Activated CD8-positive, alpha-beta T cell treated with anti-CD3 and anti-CD28 coated beads, Interleukin-2, amount 10 ng/mL, durations not matched to agents 7 days and 5 days (primary cell): ENCODE measurements around the gene EXOC6B. TPM values are rescaled to one million over a fixed set of nuclear protein-coding genes. Genes with fewer than 3 reads are reported as not detected.

Experiments used
- ATAC-seq: fragments of 150-1000 bp; cut with Tn5 transposase; one replicate; pipeline ENCODE4 v1.10.0; 2021; ENCODE audit warnings: moderate library complexity
- CTCF ChIA-PET: fragments of 350-600 bp; sonication (Branson Sonifier 250); formaldehyde crosslinking; loops from one replicate; lab custom pipeline; 2021; ENCODE audit warnings: antibody characterized with exemption; lab: Charles Lee
- POLR2A ChIA-PET: fragments of 350-600 bp; sonication (Branson Sonifier 250); formaldehyde crosslinking; loops from one replicate; lab custom pipeline; 2021; ENCODE audit warnings: antibody characterized with exemption; lab: Charles Lee
- DNase-seq: peaks from one replicate; pipeline ENCODE4 v3.0.0-alpha.2; 2020
- H3K27ac Mint-ChIP-seq: one replicate; pipeline ENCODE4 v1.8.0; 2021; ENCODE audit warnings: mild to moderate bottlenecking, mixed read lengths
- H3K27me3 Mint-ChIP-seq: one replicate; pipeline ENCODE4 v1.8.0; 2021; ENCODE audit warnings: low read depth, mixed read lengths
- H3K36me3 Mint-ChIP-seq: one replicate; pipeline ENCODE4 v1.8.0; 2021; ENCODE audit warnings: low read depth, mixed read lengths
- H3K4me1 Mint-ChIP-seq: one replicate; pipeline ENCODE4 v1.8.0; 2021; ENCODE audit warnings: low read depth, mixed read lengths
- H3K4me3 Mint-ChIP-seq: one replicate; pipeline ENCODE4 v1.8.0; 2021; ENCODE audit warnings: mild to moderate bottlenecking, mixed read lengths
- H3K9me3 Mint-ChIP-seq: one replicate; pipeline ENCODE4 v1.8.0; 2022; ENCODE audit warnings: mixed read lengths; ENCODE audit not compliant: insufficient read depth
- total RNA-seq, 2 experiments: library from RNA; stranded (reverse); gene quantifications; one replicate each; pipeline ENCODE4 v1.2.3, GENCODE V29; 2021

EXOC6B gene
- total RNA-seq, 2 experiments from 2014 or later, result 17.8 to 18.8 TPM

DNA sequence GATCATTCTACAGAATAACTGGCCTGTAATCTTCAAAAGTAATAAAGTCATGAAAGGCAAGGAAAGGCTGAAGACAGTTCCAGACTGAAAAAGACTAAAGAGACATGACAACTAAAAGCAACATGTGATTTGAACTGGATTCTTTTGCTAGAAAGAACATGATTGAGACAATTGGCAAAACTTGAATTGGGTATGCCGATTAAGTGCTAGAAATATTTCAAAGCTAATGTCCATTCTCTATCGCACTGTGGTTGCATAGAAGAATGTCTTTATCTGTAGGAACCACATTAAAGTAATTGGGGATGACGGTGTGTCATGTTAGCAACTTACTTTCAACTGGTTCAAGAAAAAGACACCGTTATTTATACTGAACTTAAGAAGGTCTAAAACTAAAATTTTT, 98.5 kb downstream of the EXOC6B start:
- no peaks in the 10 kb centered on the region for H3K4me1 Mint-ChIP-seq
- no peak for DNase-seq
- H3K36me3 Mint-ChIP-seq, result no peaks in the 10 kb centered on the region
- no peaks in the 10 kb centered on the region for H3K27me3 Mint-ChIP-seq
- H3K4me3 Mint-ChIP-seq, result no peak overlapping the region
- no peak for ATAC-seq
- no peak overlapping the region for H3K27ac Mint-ChIP-seq
- ChIA-PET CTCF (no interaction called here), POLR2A (interaction anchor here (0.6 kb wide), 1 partner anchor 12 kb away, joined by 3 read pairs; no protein-coding TSS in a partner anchor)
- no peaks in the 10 kb centered on the region for H3K9me3 Mint-ChIP-seq

DNA sequence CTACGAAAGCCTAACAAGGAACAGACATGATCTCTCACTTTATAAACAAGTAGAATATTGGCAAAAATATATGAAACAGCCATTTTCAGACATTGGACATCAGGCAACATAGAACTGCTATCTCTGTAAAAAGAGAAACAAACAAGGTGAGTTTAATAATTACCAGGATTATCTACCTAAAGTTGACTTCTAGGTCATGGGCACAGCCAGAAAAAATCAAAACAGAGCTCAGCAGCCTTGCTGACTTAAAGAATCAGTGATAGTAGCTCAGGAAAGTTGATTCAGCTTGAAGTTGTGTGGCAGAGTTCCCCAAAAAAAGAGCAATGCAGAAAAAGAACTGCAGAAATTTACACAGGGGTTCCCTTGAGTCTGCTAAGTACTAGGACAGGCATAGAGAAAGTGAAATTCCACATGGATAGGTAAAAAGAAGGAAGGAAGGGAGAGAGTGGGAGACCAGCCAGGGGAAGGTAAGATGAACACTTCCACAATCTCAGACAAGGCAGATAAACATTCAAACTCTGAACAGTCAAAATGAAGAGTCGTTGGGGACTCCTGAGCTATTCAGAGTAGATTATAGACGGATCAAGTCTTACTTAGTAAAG, 102.0 kb downstream of the EXOC6B start:
- Mint-ChIP-seq H3K27me3 (no peaks in the 10 kb centered on the region), H3K4me3 (no peak overlapping the region), H3K9me3 (no peaks in the 10 kb centered on the region), H3K4me1 (no peaks in the 10 kb centered on the region), H3K36me3 (no peaks in the 10 kb centered on the region), H3K27ac (no peak overlapping the region)
- ATAC-seq (no peak), DNase-seq (no peak)
- POLR2A ChIA-PET, result no interaction called here
- CTCF ChIA-PET, result interaction anchor here (1.3 kb wide), 1 partner anchor 138 kb away, joined by 4 read pairs; no protein-coding TSS in a partner anchor

DNA sequence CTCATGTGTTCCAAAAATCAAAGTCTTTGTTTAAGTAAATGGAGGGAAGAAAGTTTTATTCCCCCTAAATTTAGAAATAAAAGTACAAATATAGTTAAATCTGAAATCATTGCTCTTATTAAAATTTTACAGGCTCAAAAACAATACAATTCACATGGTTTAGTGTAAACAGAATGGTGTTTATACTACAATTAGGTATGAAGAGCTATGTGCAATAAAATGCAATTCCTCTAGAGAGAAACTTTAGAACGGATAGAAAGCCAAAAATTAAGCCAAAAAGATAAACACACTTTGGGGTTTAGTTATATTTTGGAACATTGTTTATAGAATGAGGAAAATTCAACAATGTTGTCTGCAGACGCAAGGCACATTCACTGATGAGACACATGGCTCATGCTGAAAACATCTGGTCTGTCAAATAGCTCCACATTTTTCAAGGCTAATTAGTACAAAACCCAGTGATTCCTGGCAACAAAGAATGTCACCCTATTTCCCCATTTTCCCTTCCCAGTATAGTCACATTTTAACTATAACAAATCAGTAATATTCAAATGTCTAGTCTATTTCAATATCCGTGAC, 103.3 kb downstream of the EXOC6B start:
- POLR2A ChIA-PET, result no interaction called here
- Mint-ChIP-seq H3K4me3 (no peak overlapping the region), H3K27me3 (no peaks in the 10 kb centered on the region), H3K27ac (no peak overlapping the region), H3K9me3 (no peaks in the 10 kb centered on the region), H3K4me1 (no peaks in the 10 kb centered on the region), H3K36me3 (no peaks in the 10 kb centered on the region)
- CTCF ChIA-PET, result no interaction called here
- no peak for ATAC-seq
- DNase-seq, result no peak

DNA sequence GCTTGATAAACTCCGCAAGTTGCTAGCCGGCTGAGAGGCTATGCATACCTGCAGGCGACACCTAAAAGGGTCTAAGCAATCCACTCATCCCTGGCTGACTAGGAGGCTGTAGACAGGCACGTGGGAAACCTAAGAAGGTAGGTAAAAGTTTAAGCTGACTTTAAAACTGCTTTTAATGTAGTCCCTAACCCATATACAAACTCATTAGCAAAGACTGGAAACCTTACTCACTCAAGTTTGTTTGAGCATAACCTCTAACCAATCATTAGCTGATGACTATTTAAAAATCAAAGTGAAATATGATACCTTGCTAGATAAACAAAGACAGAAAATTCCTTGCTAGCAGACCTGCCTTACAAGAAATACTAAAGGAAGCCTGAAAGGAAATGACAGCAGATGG, 106.4 kb downstream of the EXOC6B start:
- H3K4me1 Mint-ChIP-seq, result peaks cover 8% of the 10 kb centered on the region
- POLR2A ChIA-PET, result interaction anchor here (0.6 kb wide), 1 partner anchor 15 kb away, joined by 3 read pairs; no protein-coding TSS in a partner anchor
- CTCF ChIA-PET, result no interaction called here
- no peaks in the 10 kb centered on the region for H3K27me3 Mint-ChIP-seq
- no peak overlapping the region for H3K27ac Mint-ChIP-seq
- no peaks in the 10 kb centered on the region for H3K9me3 Mint-ChIP-seq
- DNase-seq (no peak), ATAC-seq (no peak)
- H3K36me3 Mint-ChIP-seq, result no peaks in the 10 kb centered on the region
- H3K4me3 Mint-ChIP-seq, result no peak overlapping the region

DNA sequence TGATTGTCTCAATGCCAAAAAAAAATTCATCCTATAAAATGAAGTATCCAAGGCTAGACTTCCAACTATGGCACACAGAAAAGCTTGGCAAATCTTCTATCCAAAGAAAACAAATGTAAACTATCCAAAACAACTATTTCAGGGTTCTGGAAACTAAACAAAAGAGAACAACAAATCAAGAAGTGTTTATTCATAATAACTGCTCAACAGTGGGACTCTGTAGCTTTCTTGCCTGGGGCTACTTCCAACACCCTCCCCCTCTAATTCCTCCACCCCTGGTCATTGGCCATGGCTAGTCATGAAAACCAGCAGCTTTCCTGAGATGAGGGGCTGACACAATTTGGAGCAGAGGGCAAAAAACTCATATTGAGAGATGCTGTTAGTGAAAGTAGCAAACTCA, 107.0 kb downstream of the EXOC6B start:
- H3K4me1 Mint-ChIP-seq, result peaks cover 8% of the 10 kb centered on the region
- ChIA-PET CTCF (no interaction called here), POLR2A (no interaction called here)
- DNase-seq, result no peak
- no peak overlapping the region for H3K27ac Mint-ChIP-seq
- H3K9me3 Mint-ChIP-seq, result no peaks in the 10 kb centered on the region
- H3K4me3 Mint-ChIP-seq, result no peak overlapping the region
- no peak for ATAC-seq
- H3K36me3 Mint-ChIP-seq, result no peaks in the 10 kb centered on the region
- no peaks in the 10 kb centered on the region for H3K27me3 Mint-ChIP-seq

DNA sequence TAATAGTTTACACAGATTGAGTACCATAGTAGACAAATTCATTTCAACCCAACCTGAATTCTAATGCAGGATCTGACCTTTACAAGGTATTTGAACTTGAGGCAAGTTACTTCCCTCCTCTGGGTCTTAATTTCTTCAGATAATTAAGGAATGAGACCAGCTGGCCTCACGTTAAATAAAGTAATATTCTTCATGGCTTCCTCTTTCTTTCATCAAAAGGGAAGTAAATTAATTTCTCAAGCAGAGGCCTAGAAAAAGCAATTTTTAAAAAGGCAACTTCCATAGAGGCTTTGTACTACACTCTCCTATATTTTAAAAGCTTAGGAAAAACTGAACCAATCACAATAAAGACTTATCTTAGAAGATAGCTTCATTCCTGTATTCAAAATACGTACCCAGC, 109.2 kb downstream of the EXOC6B start:
- DNase-seq, result no peak
- Mint-ChIP-seq H3K27me3 (no peaks in the 10 kb centered on the region), H3K9me3 (no peaks in the 10 kb centered on the region), H3K4me3 (no peak overlapping the region), H3K36me3 (no peaks in the 10 kb centered on the region), H3K4me1 (peaks cover 8% of the 10 kb centered on the region), H3K27ac (no peak overlapping the region)
- no peak for ATAC-seq
- ChIA-PET POLR2A (no interaction called here), CTCF (no interaction called here)

DNA sequence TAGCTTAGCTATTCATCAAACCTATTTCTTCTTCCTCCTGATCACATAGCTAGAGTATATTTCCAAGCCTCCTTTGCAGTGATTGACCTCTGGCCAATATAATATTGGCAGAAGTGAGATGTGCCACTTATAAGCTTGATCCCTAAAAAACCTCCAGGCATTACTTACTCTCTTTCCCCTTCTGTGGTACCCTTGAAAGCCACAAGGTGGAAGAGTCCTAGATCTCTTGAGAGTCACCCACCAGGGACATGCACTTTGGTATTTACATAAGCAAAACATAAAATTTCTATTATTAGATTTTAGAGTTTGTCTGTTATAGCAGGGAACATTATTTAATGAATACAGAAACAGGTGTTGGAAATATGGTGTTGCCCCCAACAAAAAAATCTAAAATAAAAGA, 112.0 kb downstream of the EXOC6B start:
- H3K4me3 Mint-ChIP-seq, result no peak overlapping the region
- H3K4me1 Mint-ChIP-seq, result peaks cover 8% of the 10 kb centered on the region
- DNase-seq (no peak), ATAC-seq (no peak)
- H3K27ac Mint-ChIP-seq, result no peak overlapping the region
- no peaks in the 10 kb centered on the region for H3K27me3 Mint-ChIP-seq
- CTCF ChIA-PET, result no interaction called here
- H3K9me3 Mint-ChIP-seq, result no peaks in the 10 kb centered on the region
- POLR2A ChIA-PET, result interaction anchor here (0.6 kb wide), 1 partner anchor 1219 kb away, joined by 3 read pairs; no protein-coding TSS in a partner anchor
- no peaks in the 10 kb centered on the region for H3K36me3 Mint-ChIP-seq

DNA sequence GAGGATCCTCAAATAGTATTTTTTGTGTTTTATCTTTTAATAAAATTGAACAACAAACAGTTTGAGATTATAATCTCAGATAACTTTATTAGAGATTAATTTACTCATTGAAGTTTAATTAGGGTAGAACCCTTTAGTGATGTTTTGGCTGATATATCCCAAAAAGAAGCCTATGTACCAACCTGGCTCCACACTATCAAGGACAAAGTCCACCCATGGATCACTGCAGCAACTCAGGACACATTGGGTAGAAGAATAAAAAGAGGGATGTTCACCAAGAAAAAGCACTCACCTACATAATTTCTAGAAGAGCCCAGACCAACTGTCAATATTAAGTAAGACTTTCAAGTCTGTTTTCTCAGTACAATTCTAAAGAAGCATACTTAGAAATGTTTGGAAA, 112.9 kb downstream of the EXOC6B start:
- Mint-ChIP-seq H3K27ac (no peak overlapping the region), H3K27me3 (no peaks in the 10 kb centered on the region), H3K9me3 (no peaks in the 10 kb centered on the region), H3K4me1 (peaks cover 8% of the 10 kb centered on the region), H3K4me3 (no peak overlapping the region), H3K36me3 (no peaks in the 10 kb centered on the region)
- ChIA-PET CTCF (no interaction called here), POLR2A (no interaction called here)
- DNase-seq (no peak), ATAC-seq (no peak)

DNA sequence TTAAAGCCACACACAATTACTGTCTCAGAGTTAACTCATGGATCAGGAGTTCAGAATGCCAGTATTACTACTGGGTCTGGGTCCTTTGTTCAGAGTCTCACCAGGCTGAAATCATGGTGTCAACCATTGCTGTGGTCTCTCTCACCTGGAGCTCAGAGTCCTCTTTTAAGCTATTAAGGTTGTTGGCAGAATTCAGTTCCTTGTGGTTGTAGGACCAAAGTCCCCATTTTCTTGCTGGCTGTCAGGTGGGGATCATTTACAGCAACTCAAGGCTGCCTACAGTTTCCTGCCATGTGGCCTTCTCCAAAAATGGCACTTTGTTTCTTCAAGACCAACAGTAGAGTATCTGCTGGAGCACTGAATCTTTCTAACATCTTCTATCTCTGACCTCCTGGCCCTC, 113.5 kb downstream of the EXOC6B start:
- CTCF ChIA-PET, result no interaction called here
- Mint-ChIP-seq H3K27ac (no peak overlapping the region), H3K9me3 (no peaks in the 10 kb centered on the region), H3K27me3 (no peaks in the 10 kb centered on the region), H3K4me3 (no peak overlapping the region), H3K36me3 (no peaks in the 10 kb centered on the region), H3K4me1 (peaks cover 8% of the 10 kb centered on the region)
- POLR2A ChIA-PET, result no interaction called here
- ATAC-seq, result no peak
- no peak for DNase-seq

DNA sequence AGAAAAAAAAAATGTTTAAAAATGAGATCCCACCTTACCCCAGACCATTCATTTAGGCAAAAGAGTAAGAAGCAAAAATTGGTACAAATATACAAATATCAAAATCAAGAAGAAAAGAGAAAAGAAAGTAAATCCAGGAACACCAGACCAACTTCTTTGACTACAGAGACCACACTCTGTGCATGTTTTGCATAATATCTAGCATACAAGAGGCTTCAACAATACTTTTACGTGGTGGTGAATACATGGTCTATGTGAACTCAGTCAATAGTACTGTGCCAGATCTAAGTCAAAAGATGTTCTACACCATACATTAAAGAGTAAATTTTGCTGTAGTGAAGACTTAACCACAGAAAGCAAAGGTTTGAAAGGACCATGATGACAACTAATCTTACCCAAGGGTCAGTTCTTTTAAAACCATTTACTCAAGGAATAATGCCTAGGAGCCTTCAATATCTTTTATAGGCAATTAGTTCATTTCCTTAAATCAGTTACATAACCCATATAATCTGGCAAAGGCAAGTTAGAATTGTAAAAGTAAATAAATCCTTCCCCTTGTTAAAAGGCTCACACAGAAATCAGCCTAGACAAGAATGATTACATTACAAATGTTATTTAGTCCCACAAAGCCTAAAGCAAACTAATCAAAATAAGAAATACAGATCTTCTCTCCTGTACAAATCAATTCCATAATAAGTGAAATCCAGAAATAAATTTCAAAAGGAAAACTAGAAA, 115.2 kb downstream of the EXOC6B start:
- no peaks in the 10 kb centered on the region for H3K36me3 Mint-ChIP-seq
- H3K4me1 Mint-ChIP-seq, result peaks cover under 1% of the 10 kb centered on the region
- H3K27ac Mint-ChIP-seq, result no peak overlapping the region
- DNase-seq (no peak), ATAC-seq (no peak)
- CTCF ChIA-PET, result no interaction called here
- POLR2A ChIA-PET, result no interaction called here
- H3K4me3 Mint-ChIP-seq, result no peak overlapping the region
- H3K9me3 Mint-ChIP-seq, result no peaks in the 10 kb centered on the region
- no peaks in the 10 kb centered on the region for H3K27me3 Mint-ChIP-seq

DNA sequence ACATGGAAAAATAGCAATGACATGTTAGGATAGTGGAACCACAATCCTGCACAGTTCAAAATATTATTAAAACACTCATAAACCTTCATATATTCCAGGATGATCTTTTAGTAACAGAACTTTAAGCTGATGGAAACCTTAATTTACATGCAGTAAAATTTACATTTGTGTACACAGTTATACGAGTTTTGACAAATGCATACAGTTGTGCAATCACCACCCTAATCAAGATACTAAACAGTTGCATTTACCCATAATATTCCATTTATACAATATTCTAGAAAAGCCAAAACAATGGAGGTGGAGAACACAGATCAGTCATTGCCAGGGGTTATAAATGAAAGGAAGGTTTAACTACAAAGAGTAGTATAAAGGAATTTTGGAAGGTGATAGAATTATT, 117.6 kb downstream of the EXOC6B start:
- ChIA-PET CTCF (no interaction called here), POLR2A (no interaction called here)
- Mint-ChIP-seq H3K27ac (no peak overlapping the region), H3K4me3 (no peak overlapping the region), H3K27me3 (no peaks in the 10 kb centered on the region), H3K4me1 (no peaks in the 10 kb centered on the region), H3K9me3 (no peaks in the 10 kb centered on the region), H3K36me3 (no peaks in the 10 kb centered on the region)
- ATAC-seq (no peak), DNase-seq (no peak)

DNA sequence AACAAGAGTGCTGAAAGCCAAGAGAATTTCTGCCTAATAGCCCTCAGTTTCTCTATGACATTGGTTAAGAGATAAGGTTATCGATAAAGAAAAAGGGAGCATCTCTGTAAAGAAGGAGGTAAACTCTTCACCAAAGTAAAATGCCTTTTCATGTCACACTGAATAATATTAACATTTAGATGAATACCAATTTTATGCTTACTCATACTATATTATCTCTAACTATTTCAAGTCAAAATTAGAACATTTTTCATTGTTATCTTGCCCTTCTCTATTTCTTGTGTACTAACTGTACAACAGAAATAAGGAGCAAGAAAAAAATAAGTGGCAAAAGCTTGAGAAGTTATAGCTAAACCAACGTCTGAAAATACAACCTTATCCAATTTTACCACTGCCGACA, 127.5 kb downstream of the EXOC6B start:
- CTCF ChIA-PET, result no interaction called here
- Mint-ChIP-seq H3K9me3 (no peaks in the 10 kb centered on the region), H3K27ac (no peak overlapping the region), H3K36me3 (no peaks in the 10 kb centered on the region), H3K4me3 (no peak overlapping the region), H3K4me1 (no peaks in the 10 kb centered on the region), H3K27me3 (no peaks in the 10 kb centered on the region)
- no peak for ATAC-seq
- POLR2A ChIA-PET, result no interaction called here
- no peak for DNase-seq
